Measurements from ENCODE around the gene CEBPA.
"Not testable (repeated sequence)": the region's sequence is repeated elsewhere in the genome, so short reads cannot be mapped to it uniquely, and the experiment has no call there.

Gene CEBPA

DNA sequence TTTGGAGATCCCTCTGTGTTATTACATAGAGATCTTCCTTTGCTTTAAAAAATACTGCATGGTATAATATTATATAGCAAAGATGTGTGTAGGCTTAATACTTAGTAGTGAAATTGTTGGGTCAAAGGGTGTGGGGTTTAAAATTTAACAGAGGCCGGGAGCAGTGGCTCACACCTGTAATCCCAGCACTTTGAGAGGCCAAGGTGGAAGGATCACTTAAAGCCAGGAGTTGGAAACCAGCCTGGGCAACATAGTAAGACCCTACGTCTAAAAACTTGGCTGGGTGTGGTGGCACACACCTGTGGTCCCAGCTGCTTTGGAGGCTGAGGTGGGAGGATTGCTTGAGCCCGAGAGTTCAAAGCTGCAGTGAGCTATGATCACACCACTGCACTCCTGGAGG is 22.3 kb upstream of the CEBPA start:
- no peak for DNase-seq

DNA sequence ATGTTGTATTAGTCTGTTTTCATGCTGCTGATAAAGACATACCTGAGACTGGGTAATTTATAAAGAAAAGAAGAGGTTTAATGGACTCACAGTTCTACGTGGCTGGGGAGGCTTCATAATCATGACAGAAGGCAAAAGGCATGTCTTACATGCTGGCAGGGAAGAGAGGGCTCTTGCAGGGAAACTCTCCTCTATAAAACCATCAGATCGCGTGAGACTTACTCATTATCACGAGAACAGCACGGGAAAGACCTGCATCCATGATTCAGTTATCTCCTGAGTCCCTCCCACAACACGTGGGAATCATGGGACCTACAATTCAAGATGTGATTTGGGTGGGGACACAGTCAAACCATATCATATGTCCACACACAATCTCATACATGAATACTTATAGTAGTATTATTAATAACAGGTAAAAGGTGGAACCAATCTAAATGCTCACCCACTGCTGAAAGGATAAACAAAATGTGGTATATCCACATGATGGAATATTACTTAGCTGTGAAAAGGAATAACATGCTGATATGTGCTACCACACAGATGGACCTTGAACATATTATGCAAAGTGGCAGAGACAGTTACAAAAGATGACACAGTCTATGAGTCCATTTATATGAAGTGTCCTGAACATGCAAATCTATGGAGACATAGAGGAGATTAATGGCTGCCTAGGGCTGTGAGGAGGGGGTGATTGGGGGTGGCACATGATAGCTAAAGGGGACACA is 20.9 kb upstream of the CEBPA start:
- DNase-seq: no peak

DNA sequence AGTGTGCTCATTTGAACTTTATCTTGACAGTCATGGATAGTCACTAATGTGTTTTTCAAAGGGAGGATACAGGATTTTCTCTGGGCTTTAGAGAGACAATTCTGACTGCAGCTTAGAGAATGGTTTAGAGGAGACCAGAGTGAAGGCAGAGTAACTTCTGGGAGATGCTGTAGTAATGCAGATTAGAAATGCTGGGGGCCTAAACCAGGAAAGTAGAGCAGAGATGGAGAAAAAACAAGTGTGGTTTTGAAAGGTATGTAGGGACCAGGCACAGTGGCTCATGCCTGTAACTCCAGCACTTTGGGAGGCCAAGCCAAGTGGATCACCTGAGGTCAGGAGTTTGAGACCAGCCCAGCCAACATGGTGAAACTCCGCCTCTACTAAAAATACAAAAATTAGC is 18.3 kb upstream of the CEBPA start:
- no peak for DNase-seq

DNA sequence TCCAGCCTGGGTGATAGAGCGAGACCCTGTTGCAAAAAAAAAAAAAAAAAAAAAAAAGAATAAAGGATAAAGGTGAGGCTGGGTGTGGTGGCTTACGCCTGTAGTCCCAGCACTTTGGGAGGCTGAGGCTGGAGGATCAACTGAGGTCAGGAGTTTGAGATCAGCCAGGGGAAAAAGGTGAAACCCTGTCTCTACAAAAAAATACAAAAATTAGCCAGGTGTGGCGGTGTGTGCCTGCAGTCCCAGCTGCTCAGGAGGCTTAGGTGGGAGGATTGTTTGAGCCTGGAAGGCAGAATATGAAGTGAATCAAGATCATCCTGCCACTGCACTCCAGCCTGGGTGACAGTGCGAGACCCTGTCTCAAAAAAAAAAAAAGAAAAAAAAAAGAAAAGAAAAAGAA is 15.7 kb upstream of the CEBPA start:
- DNase-seq: not testable (repeated sequence)

DNA sequence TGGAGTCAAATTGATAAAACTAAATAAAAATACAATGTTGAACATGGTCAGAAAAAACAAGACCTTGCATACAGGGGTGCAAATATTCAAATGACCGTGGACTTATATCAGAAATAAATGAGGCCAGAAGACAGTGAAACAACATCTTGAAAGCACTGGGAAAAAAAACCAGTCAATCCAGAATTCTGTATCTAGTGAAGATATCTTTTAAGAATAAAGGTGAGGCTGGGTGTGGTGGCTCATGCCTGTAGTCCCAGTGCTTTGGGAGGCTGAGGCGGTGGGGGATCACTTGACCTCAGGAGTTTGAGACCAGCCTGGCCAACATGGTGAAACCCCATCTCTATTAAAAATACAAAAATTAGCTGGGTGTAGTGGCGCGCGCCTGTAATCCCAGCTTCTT is 15.2 kb upstream of the CEBPA start:
- DNase-seq: no peak

DNA sequence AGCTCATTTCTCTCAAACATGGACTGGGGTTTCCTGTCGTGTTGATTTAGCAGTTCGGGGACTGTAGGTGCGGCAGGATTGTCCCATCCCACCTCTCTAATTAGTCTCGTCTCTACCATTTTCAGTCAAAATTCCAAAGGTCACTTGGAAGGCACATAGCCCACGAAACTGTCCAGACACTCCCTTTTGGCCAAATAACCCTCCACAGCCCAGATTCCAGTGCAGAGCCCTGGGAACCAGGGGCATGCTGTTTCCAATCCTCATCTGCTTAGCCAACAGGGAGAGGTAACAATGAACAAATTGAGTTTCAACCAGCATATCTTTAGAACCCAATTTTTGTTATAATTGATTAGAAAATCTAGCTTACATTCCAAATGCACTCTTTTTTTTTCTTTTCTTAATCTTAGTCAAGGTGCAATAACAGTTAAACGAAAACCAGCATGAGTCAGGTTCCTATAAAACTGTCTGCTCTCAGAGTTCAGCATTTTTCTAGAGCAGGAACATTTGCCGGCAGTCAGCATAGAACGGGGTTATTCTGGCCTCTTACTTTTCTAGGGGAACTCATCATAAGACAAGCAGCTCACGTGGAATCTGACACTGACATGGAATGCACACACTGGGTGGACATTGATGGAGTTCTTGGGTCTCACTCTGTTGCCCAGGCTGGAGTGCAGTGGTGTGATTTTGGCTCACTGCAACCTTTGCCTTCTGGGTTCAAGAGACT is 14.4 kb upstream of the CEBPA start:
- DNase-seq: no peak

DNA sequence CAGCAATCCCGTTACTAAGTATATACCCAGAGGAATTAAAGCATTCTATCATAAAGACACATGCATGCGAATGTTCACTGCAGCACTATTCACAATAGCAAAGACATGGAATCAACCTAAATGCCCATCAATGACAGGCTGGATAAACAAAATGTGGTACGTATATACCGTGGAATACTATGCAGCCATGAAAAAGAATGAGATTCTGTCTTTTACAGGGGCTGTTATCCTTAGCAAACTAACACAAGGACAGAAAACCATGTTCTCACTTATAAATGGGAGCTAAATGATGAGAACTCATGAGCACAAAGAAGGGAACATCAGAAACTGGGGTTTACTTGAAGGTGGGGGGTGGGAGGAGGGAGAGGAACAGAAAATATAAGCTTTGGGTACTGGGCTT is 10.5 kb upstream of the CEBPA start:
- not testable (repeated sequence) for DNase-seq

DNA sequence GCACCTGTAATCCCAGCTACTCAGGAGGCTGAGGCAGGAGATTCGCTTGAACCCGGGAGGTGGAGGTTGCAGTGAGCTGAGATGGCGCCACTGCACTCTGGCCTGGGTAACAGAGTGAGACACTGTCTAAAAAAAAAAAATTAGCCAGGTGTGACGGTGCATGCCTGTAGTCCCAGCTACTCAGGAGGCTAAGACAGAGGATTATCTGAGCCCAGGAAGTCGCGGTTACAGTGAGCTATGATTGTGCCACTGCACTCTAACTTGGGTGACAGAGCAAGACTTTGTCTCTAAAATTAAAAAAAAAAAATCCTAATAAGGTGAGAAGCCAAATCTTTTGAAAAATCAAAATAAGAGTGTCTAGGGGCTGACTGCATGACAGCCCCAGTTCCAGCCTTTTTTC is 9.7 kb upstream of the CEBPA start:
- DNase-seq: no peak

DNA sequence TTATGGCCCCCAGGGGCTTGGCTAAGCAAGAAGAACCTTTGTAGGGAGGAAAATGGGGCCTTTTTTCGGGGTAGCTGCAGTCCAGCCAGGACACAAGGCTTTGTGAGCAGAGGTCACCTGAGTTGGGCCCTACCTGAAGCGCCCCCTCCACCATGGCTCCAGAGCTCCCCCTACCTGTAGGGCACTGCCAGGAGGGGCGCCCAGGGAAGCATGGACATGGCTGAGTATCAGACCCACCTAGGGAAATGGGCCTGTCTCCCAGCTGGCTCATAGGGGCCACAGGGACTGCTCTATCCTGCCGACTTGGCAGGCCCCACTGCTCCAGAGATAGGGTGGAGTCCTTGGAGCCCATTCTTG is 9.0 kb upstream of the CEBPA start:
- no peak for DNase-seq

DNA sequence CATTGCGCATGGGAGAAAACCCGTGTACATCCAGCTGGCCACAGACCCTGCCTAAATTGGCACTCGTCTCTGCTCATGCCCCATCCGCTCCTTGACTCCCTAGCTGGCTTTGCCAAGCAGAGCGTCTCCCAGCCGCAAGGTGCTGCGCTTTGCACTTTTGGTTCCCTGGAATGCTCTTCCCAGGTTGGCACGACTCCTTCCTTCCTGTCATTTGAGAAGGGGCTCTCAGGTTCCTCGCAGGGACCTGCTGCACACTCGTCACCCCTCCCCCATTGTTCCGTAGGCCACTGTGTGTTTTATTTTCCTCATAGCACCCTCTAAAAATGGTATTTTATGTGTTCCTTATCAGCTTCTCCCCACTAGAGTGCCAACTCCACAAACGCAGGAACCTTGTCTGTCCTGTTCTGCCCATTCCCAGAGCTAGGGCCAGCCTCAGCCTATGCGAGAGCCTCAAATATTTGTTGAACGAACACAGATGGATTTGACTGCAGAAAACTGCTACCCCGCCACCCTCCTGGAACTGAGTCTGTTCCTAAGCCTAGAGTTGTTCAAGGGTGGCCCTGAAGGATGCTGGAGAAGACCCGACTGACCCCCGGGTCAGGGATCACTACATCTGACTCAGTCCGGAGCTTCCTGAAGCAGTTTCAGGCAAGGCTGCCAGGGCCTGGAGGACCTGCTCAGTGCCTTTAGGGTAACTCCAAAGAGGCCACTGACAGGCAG is 8.4 kb upstream of the CEBPA start:
- no peak for DNase-seq

DNA sequence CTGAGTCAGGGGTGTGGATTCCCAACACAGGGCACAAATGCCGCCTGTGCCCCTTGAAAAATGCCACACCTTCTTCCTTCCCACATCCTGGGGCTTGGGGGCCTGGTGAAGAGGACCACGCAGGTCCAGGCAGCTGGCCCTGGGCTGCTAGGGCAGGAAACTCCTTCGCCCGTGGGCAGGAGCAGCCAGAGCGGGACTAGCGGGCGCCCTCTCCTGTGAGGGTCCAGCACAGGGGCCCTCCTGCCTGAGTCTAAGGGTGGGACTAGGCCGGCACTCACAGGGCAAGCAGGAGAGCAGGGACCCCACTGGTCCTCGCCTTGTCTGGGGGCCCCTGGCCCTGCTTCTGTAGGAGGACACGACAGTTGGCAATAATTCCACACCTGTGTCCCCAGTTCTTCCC is 7.5 kb upstream of the CEBPA start:
- DNase-seq: no peak

DNA sequence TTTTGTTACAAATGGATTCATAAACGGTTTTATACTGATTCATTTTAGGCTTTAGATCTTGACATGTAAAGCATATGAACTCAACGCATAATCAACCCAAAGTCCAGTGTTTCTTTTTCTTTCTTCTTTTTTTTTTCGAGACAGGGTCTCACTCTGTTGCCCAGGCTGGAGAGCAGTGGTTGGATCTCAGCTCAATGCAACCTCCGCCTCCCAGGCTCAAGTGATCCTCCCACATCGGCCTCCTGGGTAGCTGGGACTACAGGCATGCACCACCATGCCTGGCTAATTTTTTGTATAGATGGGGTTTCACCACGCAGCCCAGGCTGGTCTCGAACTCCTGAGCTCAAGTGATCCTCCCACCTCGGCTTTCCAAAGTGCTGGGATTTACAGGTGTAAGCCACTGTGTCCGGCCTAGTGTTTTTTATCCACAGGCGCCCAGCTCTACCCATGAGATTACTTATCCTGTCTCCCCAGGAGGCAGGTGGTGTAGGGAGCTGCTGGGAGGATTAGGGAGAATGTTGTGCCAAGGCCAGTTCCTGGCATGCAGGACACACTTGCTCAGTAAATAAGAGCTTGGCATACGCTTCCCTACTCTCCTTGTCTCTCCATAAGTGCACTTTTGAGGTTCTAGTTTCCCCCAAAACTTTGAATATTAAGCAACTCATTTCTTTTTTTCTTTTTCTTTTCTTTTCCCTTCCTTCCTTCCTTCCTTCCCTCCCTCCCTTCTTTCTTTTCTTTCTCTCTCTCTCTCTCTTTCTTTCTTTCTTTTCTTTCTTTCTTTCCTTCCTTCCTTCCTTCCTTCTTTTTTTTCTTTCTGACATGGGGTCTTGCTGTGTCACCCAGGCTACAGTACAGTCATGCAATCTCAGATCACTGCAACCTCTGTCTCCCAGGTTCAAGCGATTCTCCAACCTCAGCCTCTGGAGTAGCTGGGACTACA is 4.8 kb upstream of the CEBPA start:
- DNase-seq: no peak

DNA sequence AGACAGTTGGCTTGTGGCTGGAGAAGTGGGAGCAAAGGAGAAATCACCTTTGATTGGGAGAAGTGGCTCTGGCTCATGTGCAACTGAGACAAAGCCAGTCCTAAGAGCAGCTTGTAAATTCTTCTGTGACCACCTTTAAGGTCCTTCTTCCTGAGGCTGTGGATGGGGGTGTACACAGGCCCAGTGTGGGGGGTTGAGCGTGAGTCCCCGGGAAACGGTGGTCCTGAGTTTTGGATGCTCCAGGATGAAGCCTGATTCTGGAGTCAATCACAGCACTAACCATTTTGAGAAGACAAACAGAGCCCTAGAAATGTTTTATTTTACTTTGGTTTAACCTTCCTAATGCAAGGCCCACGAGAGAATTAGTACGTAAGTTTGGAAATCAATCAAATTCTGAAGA is 3.9 kb upstream of the CEBPA start:
- no peak for DNase-seq

DNA sequence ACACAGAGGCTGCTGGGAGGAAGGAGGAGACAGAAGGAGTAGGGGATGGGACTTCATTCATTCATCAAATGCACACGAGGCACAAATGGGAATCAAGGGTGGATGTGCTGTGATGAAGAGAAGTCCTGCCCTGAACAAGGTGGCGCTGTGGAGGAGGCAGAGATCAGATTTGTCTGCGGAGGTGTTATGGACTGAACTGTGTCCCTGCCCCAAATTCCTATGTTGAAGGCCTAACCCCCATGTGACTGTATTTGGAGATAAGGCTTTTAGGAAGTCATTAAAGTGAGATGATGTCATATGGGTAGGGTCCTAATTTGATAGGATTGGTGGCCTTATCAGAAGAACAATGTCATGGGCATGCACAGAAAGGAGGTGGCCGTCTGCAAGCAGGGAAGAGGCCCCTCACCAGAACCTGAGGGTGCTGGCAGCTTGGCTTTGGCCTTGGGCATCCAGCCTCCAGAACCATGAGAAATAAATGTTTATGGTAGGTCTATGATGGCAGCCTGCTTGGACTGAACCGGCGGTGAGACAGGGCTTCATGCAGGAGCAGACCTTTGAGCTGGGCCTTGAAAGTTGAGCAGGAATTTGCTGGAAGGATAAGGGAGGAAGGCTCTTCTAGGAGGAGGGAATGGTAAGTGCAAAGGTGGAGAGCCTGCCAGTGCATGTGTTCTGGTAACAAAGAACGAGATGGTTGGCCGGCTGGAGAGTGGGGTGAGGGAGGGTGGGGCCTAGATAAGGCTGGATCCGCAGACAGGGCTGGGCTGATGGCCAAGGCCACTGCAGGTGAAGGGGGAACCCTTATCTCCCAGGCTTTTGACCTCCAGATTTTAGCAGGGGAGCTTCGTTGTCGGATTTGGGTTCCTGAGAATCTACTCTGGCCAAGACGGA is 2.7 kb upstream of the CEBPA start:
- DNase-seq: no peak

DNA sequence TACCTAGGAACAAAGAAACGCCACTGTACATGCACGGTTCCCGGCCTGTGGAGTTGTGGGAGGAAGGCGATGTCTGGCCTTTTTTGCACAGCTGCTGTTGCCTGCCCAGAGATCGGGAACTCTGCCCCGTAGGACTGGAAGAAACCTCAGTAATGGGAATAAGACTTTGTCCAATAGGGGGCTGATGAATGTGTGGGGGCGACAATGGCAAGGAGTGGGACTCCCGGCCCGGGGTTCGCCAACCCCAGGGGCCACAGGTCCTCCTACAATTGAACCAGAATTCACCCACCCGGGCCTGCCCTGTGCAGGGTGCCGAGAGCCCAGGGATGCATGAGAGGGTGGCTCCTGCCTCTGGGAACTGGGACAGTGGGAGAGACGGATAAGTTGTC is 2.0 kb upstream of the CEBPA start:
- DNase-seq: no peak

DNA sequence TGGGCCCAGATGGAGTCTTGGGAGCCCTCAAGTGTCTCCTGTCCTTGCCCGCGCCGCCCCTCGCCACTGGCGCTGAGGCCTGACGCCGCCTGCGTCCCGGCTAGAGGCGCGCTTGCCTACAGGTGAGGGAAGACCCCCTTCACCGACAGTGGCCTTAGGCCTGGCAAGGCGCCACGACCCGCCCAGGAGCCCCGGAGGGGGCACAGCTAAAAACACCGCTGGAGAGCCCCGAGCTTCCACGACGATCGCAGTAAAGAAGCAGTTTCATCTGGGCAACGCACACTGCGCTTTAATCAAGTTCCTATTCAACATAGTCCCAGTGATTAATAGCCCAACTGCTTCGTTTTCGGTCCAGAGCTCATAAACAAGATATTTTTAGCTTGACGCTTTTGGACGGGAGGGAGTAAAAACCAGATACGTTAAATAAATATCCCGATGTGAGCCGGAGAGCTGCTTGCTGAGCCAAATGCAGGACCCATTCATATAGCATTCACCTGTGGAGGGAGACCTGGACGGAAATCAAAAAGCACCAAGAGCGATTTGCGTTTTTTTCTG is 1.5 kb upstream of the CEBPA start:
- no peak for DNase-seq

DNA sequence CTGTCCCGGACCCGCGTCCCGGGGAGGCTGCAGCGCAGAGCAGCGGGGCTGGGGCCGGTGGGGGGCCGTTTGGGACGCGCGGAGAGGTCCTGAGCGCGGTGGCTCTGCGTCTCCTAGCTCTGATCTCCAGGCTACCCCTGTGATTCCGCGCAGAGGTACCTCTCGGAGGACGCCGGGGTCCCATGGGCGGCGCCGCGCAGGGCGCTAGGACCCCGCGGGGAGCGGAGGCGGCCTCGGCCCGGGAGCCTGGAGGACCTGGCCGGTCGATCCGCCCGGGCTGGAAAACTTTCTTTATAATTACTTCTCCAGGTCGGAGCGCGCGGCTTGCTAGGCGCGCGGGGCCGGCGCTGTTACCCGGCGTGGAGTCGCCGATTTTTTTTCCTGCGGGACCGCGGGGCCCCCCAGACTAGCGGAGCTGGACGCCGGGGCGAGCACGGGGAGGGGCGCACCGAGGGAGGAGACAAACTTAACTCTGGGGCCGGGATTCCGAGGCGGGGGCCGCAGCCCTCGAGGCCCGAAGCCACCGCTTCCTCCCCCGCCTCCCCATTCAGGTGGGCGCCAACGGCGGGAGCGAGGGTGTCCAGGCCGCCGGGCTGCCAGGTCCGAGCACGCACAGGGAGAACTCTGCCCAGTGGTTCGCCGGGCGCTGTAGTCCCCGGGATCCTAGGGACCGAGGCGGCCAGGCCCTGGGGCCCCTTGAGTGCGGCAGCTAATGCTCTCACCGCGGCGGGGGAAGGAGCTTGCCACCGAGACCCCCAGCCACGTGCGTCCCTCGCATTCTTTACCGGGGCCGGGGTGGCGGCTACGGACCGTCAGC is 848 bp upstream of the CEBPA start:
- no peak for DNase-seq

DNA sequence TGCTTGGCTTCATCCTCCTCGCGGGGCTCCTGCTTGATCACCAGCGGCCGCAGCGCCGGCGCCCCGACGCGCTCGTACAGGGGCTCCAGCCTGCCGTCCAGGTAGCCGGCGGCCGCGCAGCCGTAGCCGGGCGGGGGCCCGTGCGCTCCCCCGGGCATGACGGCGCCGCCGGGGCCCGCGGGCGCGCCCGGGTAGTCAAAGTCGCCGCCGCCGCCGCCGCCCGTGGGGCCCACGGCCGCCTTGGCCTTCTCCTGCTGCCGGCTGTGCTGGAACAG is 497 bp downstream of the CEBPA start:
- no peak for DNase-seq

DNA sequence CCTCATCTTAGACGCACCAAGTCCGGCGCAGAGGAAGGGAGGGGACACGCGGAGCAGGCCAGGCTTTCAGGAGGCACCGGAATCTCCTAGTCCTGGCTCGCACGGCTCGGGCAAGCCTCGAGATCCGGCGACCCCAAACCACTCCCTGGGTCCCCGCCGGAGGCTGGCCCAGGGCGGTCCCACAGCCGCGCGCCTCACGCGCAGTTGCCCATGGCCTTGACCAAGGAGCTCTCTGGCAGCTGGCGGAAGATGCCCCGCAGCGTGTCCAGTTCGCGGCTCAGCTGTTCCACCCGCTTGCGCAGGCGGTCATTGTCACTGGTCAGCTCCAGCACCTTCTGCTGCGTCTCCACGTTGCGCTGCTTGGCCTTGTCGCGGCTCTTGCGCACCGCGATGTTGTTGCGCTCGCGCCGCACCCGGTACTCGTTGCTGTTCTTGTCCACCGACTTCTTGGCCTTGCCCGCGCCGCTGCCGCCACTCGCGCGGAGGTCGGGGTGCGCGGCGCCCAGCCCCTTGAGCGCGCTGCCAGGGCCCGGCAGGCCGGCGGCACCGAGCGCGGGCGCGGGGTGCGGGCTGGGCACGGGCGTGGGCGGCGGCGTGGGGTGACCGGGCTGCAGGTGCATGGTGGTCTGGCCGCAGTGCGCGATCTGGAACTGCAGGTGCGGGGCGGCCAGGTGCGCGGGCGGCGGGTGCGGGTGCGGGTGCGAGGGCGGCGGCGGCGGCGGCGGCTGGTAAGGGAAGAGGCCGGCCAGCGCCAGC is 1.0 kb downstream of the CEBPA start:
- DNase-seq: no peak

DNA sequence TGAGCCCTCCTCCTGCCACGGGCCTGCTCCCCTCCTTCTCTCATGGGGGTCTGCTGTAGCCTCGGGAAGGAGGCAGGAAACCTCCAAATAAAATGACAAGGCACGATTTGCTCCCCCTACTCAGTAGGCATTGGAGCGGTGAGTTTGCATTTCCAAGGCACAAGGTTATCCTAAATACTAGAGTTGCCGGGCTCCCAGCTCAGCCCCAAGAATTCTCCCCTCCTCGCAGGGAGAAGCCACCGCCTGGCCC is 1.5 kb downstream of the CEBPA start:
- DNase-seq: no peak

Measured in T-helper 2 cell (primary cell).